B cell (primary cell): ENCODE data around the gene RTL5. TPM values are rescaled to one million over a fixed set of nuclear protein-coding genes. Genes with fewer than 3 reads are reported as not detected.

Experiments used
- ATAC-seq: fragments of 200-7000 bp; cut with Tn5 transposase; one replicate; pipeline ENCODE4 v1.10.0; 2021; ENCODE audit warnings: low read depth, mild to moderate bottlenecking, moderate number of reproducible peaks, moderate library complexity
- CTCF ChIA-PET: fragments of 350-600 bp; sonication (Branson Sonifier 250); formaldehyde crosslinking; loops from one replicate; lab custom pipeline; 2021; ENCODE audit warnings: antibody characterized with exemption, inconsistent platforms; lab: Charles Lee
- POLR2A ChIA-PET: fragments of 350-600 bp; sonication (Branson Sonifier 250); formaldehyde crosslinking; loops from one replicate; lab custom pipeline; 2021; ENCODE audit warnings: antibody characterized with exemption; lab: Charles Lee
- DNase-seq: peaks from one replicate; pipeline ENCODE4 v3.0.0; 2013
- H2AFZ ChIP-seq: 2 replicates; pipeline ENCODE4 v1.6.1; 2012; ENCODE audit warnings: mild to moderate bottlenecking, low read depth, low read length; ENCODE audit not compliant: insufficient read depth, poor library complexity, severe bottlenecking
- H3K27ac ChIP-seq, 2 donors: 1 replicate in 1 of 2; 2 replicates in 1 of 2; pipeline ENCODE4 v1.5.1; 2012 to 2013; ENCODE audit warnings: low read length in 2 of 2, mild to moderate bottlenecking in 2 of 2, moderate library complexity in 1 of 2
- H3K27me3 ChIP-seq, 4 experiments: fragments of 200-600 bp in 1 of 4; sonication (generic) in 1 of 4; replicated peaks in 1 of 4; 1 replicate in 2 of 4; 2 replicates in 2 of 4; pipeline versions ENCODE4 v1.6.1 to v1.7.0; 2013 to 2016; ENCODE audit warnings: low read length in 3 of 4, mild to moderate bottlenecking in 2 of 4, mixed read lengths in 1 of 4, moderate library complexity in 1 of 4; ENCODE audit not compliant: insufficient read depth in 4 of 4, control insufficient read depth in 3 of 4; ENCODE audit errors: control extremely low read depth in 1 of 4
- H3K36me3 ChIP-seq, 2 experiments: replicated peaks in 1 of 2; 1 replicate in 1 of 2; 2 replicates in 1 of 2; pipeline versions ENCODE4 v1.6.1 to v1.7.1; 2013; ENCODE audit warnings: low read length in 1 of 2; ENCODE audit not compliant: insufficient read depth in 2 of 2, control insufficient read depth in 1 of 2; ENCODE audit errors: control extremely low read depth in 1 of 2, extremely low read depth in 1 of 2
- H3K4me1 ChIP-seq, 2 donors: fragments of 200-600 bp in 1 of 2; sonication (generic) in 1 of 2; 1 replicate in 1 of 2; 2 replicates in 1 of 2; pipeline versions ENCODE4 v1.5.1 to v1.6.1; 2013 to 2017; ENCODE audit warnings: low read length in 2 of 2; ENCODE audit not compliant: control insufficient read depth in 2 of 2, insufficient read depth in 2 of 2
- H3K4me2 ChIP-seq: replicated peaks from 2 replicates; pipeline ENCODE3; 2012; ENCODE audit warnings: mild to moderate bottlenecking, low read depth, low read length; ENCODE audit not compliant: poor library complexity, severe bottlenecking
- H3K4me3 ChIP-seq, 5 experiments: fragments of 200-600 bp in 1 of 5; sonication (generic) in 1 of 5; 1 replicate in 3 of 5; 2 replicates in 2 of 5; pipeline versions ENCODE4 v1.5.1 to v1.7.0; 2011 to 2016; ENCODE audit warnings: low read length in 4 of 5, mild to moderate bottlenecking in 4 of 5, low read depth in 2 of 5, control low read depth in 1 of 5, moderate library complexity in 1 of 5; ENCODE audit not compliant: insufficient read depth in 1 of 5; ENCODE audit errors: control extremely low read depth in 1 of 5, extremely low read depth in 1 of 5
- H3K79me2 ChIP-seq: fragments of 200-600 bp; sonication (generic); one replicate; pipeline ENCODE4 v1.6.0; 2016; ENCODE audit warnings: low read length; ENCODE audit not compliant: control insufficient read depth, insufficient read depth
- H3K9ac ChIP-seq: fragments of 200-600 bp; sonication (generic); 2 replicates; pipeline ENCODE4 v1.6.1; 2017; ENCODE audit warnings: mild to moderate bottlenecking, low read length, moderate library complexity
- H3K9me3 ChIP-seq, 3 donors: one replicate each; pipeline versions ENCODE4 v1.6.1 to v1.7.1; 2013; ENCODE audit warnings: low read length in 2 of 3; ENCODE audit not compliant: control insufficient read depth in 2 of 3, insufficient read depth in 1 of 3; ENCODE audit errors: control extremely low read depth in 1 of 3
- H4K20me1 ChIP-seq: 2 replicates; pipeline ENCODE4 v1.6.0; 2012; ENCODE audit warnings: mild to moderate bottlenecking, low read length; ENCODE audit not compliant: insufficient read depth, control insufficient read depth, poor library complexity, severe bottlenecking
- H3K27ac Mint-ChIP-seq: one replicate; pipeline ENCODE4 v1.8.0; 2021; ENCODE audit warnings: mixed read lengths
- H3K27me3 Mint-ChIP-seq: one replicate; pipeline ENCODE4 v1.8.0; 2021; ENCODE audit warnings: mixed read lengths
- H3K4me1 Mint-ChIP-seq: one replicate; pipeline ENCODE4 v1.8.0; 2021; ENCODE audit warnings: mixed read lengths
- H3K4me3 Mint-ChIP-seq: one replicate; pipeline ENCODE4 v1.8.0; 2021; ENCODE audit warnings: mixed read lengths
- H3K9me3 Mint-ChIP-seq: one replicate; pipeline ENCODE4 v1.8.0; 2022; ENCODE audit warnings: mixed read lengths; ENCODE audit not compliant: insufficient read depth
- CTCF ChIP-seq: fragments of 200-600 bp; IDR thresholded peaks from one replicate; pipeline ENCODE4 v1.8.0; 2022; ENCODE audit warnings: antibody characterized with exemption, mild to moderate bottlenecking
- EZH2 ChIP-seq: IDR thresholded peaks from 2 replicates; pipeline ENCODE4 v1.6.1; 2012; ENCODE audit warnings: borderline replicate concordance, low read depth, mild to moderate bottlenecking, moderate library complexity, low read length; ENCODE audit not compliant: insufficient read depth, poor library complexity, severe bottlenecking
- WGBS: methylation state at CpG from one replicate; pipeline ENCODE4 v1.1.5; 2013; ENCODE audit warnings: missing lambda C conversion rate; ENCODE audit not compliant: insufficient coverage; 5-methylcytosine and 5-hydroxymethylcytosine counted together
- intact Hi-C: fragments of 100-400 bp; cut with micrococcal nuclease; formaldehyde crosslinking; loops from one replicate; pipeline ENCODE4 v1.10.0; 2022
- polyA plus RNA-seq: library from polyadenylated mRNA; depleted of rRNA; stranded (reverse); fragments of >200 nt; gene quantifications from 2 replicates; pipeline ENCODE4 v1.2.3, GENCODE V29; 2012
- total RNA-seq, 2 donors: library from RNA; stranded (reverse); fragments of 120-200 nt in 1 of 2; gene quantifications; 1 replicate in 1 of 2; 2 replicates in 1 of 2; pipeline versions ENCODE4 v1.2.3 to v1.2.4, GENCODE V29; 2013 to 2022

The RTL5 gene
- total and polyA plus RNA-seq, 2 donors (not counting 1 experiment from before 2014, with no cell fraction given): 1.0 to 22.4 TPM

GRCh38 chrX:72107841-72108595, 23.7 kb downstream of the RTL5 start:
- H3K9ac ChIP-seq: no peak overlapping the region
- no peaks in the 10 kb centered on the region for H3K36me3 ChIP-seq
- no peak overlapping the region for H3K4me3 Mint-ChIP-seq
- H3K27me3 Mint-ChIP-seq: peaks cover 23% of the 10 kb centered on the region
- intact Hi-C loops: no loop called here
- peaks cover 0 to 3% (median 1%) of the 10 kb centered on the region in 4 experiments for H3K27me3 ChIP-seq
- H4K20me1 ChIP-seq: no peaks in the 10 kb centered on the region
- DNase-seq (no peak), ATAC-seq (no peak)
- peaks cover 25% of the 10 kb centered on the region for H3K4me1 Mint-ChIP-seq
- TF ChIP-seq CTCF: no peak
- no peaks in the 10 kb centered on the region for H3K9me3 Mint-ChIP-seq
- POLR2A ChIA-PET: no interaction called here
- no peak overlapping the region for H3K27ac ChIP-seq
- H3K4me2 ChIP-seq: no peak overlapping the region
- no peak overlapping the region for H2AFZ ChIP-seq
- peaks cover 0 to 19% of the 10 kb centered on the region in 2 donors for H3K4me1 ChIP-seq
- H3K79me2 ChIP-seq: no peaks in the 10 kb centered on the region
- CTCF ChIA-PET: no interaction called here
- H3K27ac Mint-ChIP-seq: no peak overlapping the region
- H3K9me3 ChIP-seq: no peaks in the 10 kb centered on the region
- H3K4me3 ChIP-seq: no peak overlapping the region
- WGBS: 89% methylated on average over 9 of the region's 12 CpGs

- Histone ChIP-seq H3K9ac (no peak overlapping the region), H3K27ac (no peak overlapping the region)
- 75% methylated on average over 1 of the region's 6 CpGs for WGBS
Observed at GRCh38 chrX:72107320-72107719, 24.4 kb downstream of the RTL5 start.

More at GRCh38 chrX:72107320-72107719, 24.4 kb downstream of the RTL5 start:
- Mint-ChIP-seq H3K4me3 (no peak overlapping the region), H3K4me1 (peaks cover 25% of the 10 kb centered on the region), H3K27ac (peak overlapping the region; percentile 41), H3K9me3 (no peaks in the 10 kb centered on the region), H3K27me3 (peaks cover 22% of the 10 kb centered on the region)
- peaks cover 0 to 7% (median 3%) of the 10 kb centered on the region in 4 experiments for H3K27me3 ChIP-seq
- CTCF ChIA-PET: no interaction called here
- H3K4me1 ChIP-seq: peaks cover 0 to 19% of the 10 kb centered on the region in 2 donors
- DNase-seq (peak; percentile 11), ATAC-seq (no peak)
- H3K79me2 ChIP-seq: no peaks in the 10 kb centered on the region
- POLR2A ChIA-PET: no interaction called here
- H2AFZ ChIP-seq: no peak overlapping the region
- no peaks in the 10 kb centered on the region for H3K9me3 ChIP-seq
- intact Hi-C loops: no loop called here
- TF ChIP-seq CTCF (no peak), EZH2 (no peak)
- H4K20me1 ChIP-seq: no peaks in the 10 kb centered on the region
- no peak overlapping the region for H3K4me2 ChIP-seq
- H3K36me3 ChIP-seq: no peaks in the 10 kb centered on the region
- no peak overlapping the region for H3K4me3 ChIP-seq
